Measurements from ENCODE around the gene DIPK1A. TPM values are rescaled to one million over a fixed set of nuclear protein-coding genes. Genes with fewer than 3 reads are reported as not detected.
"Not testable (repeated sequence)": the region's sequence is repeated elsewhere in the genome, so short reads cannot be mapped to it uniquely, and the experiment has no call there.

DIPK1A gene
- total RNA-seq, 2 experiments from 2014 or later, result 11.6 TPM

- Mint-ChIP-seq H3K9me3 (no peaks in the 10 kb centered on the region), H3K27me3 (no peaks in the 10 kb centered on the region), H3K36me3 (peaks cover 4% of the 10 kb centered on the region), H3K4me3 (no peak overlapping the region), H3K27ac (no peak overlapping the region), H3K4me1 (peaks cover 48% of the 10 kb centered on the region)
- DNase-seq (no peak), ATAC-seq (ENCODE audit: low read depth) (no peak)
- POLR2A ChIA-PET, result interaction anchor here (1.0 to 5.9 kb wide), 8 partner anchors 13 to 135 kb away, joined by 3 to 91 read pairs (median 8); partner anchors contain the start of gene DIPK1A
These were observed 32.3 kb upstream of the DIPK1A start for GRCh38 chr1:92993581-92993980.

DNA sequence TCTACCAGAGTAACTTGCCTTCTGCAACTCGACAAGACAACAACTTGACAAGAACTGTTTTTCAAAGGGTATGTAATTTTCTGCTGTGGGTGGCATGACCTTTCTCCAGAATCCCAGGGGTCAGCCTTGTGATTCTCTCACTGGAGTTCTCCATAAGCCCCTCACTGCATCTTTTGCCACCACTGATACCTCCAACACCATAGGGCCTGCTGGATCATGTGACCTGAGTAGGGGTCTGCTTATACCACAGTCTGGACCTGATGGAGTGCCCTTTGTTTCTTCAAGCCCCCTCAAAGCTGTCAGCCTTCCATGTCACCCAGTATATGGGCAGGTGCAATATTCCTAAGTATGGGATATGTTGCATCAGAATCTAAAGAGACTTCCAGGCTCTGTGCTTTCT, 31.6 kb upstream of the DIPK1A start:
- DNase-seq, result no peak

DNA sequence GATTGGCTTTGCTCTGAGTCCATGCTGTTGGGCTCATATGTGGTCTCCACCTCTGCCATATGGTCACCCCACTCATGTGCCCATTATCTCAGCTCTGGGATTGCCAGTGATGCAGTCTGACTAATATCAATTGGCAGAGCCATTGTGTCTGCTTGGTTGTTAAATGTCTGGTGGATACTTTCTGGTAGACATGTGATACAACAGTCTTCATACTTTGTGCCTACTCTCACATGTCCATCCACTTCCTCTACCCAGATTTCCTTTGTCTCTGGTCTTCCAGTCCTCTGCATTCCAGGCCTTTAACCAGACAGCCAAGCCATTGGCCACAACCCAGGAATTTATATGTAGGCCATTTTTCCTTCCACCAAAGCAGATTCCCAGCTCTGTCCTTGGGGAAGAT, 30.8 kb upstream of the DIPK1A start:
- Mint-ChIP-seq H3K4me3 (no peak overlapping the region), H3K9me3 (no peaks in the 10 kb centered on the region)

More for the DNA sequence above, 31.6 kb upstream of the DIPK1A start:
- H3K4me1 Mint-ChIP-seq, result peaks cover 48% of the 10 kb centered on the region
- POLR2A ChIA-PET, result interaction anchor here (0.7 to 5.9 kb wide), 4 partner anchors 12 to 368 kb away, joined by 3 to 91 read pairs (median 14); partner anchors contain the start of gene DIPK1A
- H3K27ac Mint-ChIP-seq, result no peak overlapping the region
- H3K27me3 Mint-ChIP-seq, result no peaks in the 10 kb centered on the region
- no peak overlapping the region for H3K4me3 Mint-ChIP-seq
- peaks cover 4% of the 10 kb centered on the region for H3K36me3 Mint-ChIP-seq
- no peaks in the 10 kb centered on the region for H3K9me3 Mint-ChIP-seq
- ATAC-seq (ENCODE audit: low read depth), result no peak

GRCh38 chr1:92990828-92991227, 29.6 kb upstream of the DIPK1A start:
- Mint-ChIP-seq H3K36me3 (peaks cover 4% of the 10 kb centered on the region), H3K27me3 (no peaks in the 10 kb centered on the region), H3K4me1 (peaks cover 48% of the 10 kb centered on the region), H3K27ac (peak overlapping the region; percentile 87), H3K4me3 (peak overlapping the region; percentile 56), H3K9me3 (no peaks in the 10 kb centered on the region)
- POLR2A ChIA-PET, result interaction anchor here (1.0 to 5.9 kb wide), 4 partner anchors 10 to 29 kb away, joined by 3 to 91 read pairs (median 8); partner anchors contain the start of gene DIPK1A
- DNase-seq (no peak), ATAC-seq (ENCODE audit: low read depth) (peak; percentile 76)

More for the DNA sequence above, 30.8 kb upstream of the DIPK1A start:
- ATAC-seq (ENCODE audit: low read depth) (no peak), DNase-seq (no peak)
- H3K27ac Mint-ChIP-seq, result peak overlapping the region; percentile 28
- H3K27me3 Mint-ChIP-seq, result no peaks in the 10 kb centered on the region
- H3K36me3 Mint-ChIP-seq, result peaks cover 4% of the 10 kb centered on the region
- peaks cover 48% of the 10 kb centered on the region for H3K4me1 Mint-ChIP-seq
- POLR2A ChIA-PET, result interaction anchor here (5.9 kb wide), 1 partner anchor 31 kb away, joined by 91 read pairs; the partner anchor contains the start of gene DIPK1A

GRCh38 chr1:92989936-92990583, 28.8 kb upstream of the DIPK1A start:
- peak overlapping the region; percentile 56 for H3K4me3 Mint-ChIP-seq
- peak overlapping the region; percentile 87 for H3K27ac Mint-ChIP-seq
- H3K9me3 Mint-ChIP-seq, result no peaks in the 10 kb centered on the region
- H3K4me1 Mint-ChIP-seq, result peaks cover 46% of the 10 kb centered on the region
- POLR2A ChIA-PET, result interaction anchor here (1.3 to 5.9 kb wide), 3 partner anchors 9 to 29 kb away, joined by 5 to 91 read pairs (median 11); partner anchors contain the start of gene DIPK1A
- no peaks in the 10 kb centered on the region for H3K27me3 Mint-ChIP-seq
- peaks cover 4% of the 10 kb centered on the region for H3K36me3 Mint-ChIP-seq
- DNase-seq (no peak), ATAC-seq (ENCODE audit: low read depth) (peak; percentile 9)

- peaks cover 40% of the 10 kb centered on the region for H3K4me1 Mint-ChIP-seq
- H3K4me3 Mint-ChIP-seq, result no peak overlapping the region
- H3K27me3 Mint-ChIP-seq, result no peaks in the 10 kb centered on the region
- POLR2A ChIA-PET, result interaction anchor here (1.1 to 5.9 kb wide), 3 partner anchors 10 to 28 kb away, joined by 5 to 91 read pairs (median 7); partner anchors contain the start of gene DIPK1A
- no peaks in the 10 kb centered on the region for H3K9me3 Mint-ChIP-seq
- DNase-seq (no peak), ATAC-seq (ENCODE audit: low read depth) (no peak)
- peak overlapping the region; percentile 63 for H3K27ac Mint-ChIP-seq
- H3K36me3 Mint-ChIP-seq, result peaks cover 6% of the 10 kb centered on the region
These were observed 28.0 kb upstream of the DIPK1A start for GRCh38 chr1:92989253-92989652.

DNA sequence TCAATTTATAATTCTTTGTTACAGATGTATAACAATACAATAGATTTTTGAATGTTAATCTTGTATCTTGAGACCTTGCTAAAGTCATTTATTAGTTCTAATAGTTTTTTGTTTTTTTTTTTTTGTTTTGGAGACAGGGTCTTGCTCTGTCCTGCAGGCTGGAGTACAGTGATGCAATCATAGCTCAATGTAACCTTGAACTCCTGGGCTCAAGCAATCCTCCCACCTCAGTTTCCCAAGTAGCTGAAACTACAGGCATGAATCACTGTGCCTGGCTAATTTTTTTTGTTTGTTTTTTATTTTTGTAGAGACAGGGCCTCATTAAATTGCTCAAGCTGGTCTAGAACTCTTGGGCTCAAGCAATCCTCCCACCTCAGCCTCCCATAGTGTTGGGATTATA, 26.2 kb upstream of the DIPK1A start:
- Mint-ChIP-seq H3K4me3 (no peak overlapping the region), H3K27me3 (no peaks in the 10 kb centered on the region), H3K4me1 (peaks cover 30% of the 10 kb centered on the region), H3K36me3 (peaks cover 8% of the 10 kb centered on the region), H3K9me3 (peaks cover 4% of the 10 kb centered on the region), H3K27ac (no peak overlapping the region)
- ATAC-seq (ENCODE audit: low read depth) (no peak), DNase-seq (no peak)
- POLR2A ChIA-PET, result no interaction called here

DNA sequence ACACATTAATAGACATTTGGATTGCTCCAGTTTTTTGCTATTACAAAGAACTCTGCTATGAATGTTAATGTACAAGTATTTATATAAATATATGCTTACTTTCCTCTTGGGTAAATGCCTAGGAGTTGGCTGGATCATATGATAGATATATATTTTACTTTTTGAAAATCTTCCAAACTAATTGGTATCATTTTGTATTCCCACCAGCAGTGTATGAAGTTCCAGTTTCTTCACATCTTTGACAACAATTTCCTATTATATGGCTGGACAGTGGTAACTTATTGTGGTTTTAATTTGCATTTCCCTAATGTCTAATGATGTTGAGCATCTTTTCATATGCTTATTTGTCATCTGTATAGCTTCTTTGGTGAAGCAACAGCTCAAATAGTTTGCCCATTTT, 23.8 kb upstream of the DIPK1A start:
- no peak overlapping the region for H3K27ac Mint-ChIP-seq
- ATAC-seq (ENCODE audit: low read depth) (no peak), DNase-seq (no peak)
- peaks cover 32% of the 10 kb centered on the region for H3K4me1 Mint-ChIP-seq
- POLR2A ChIA-PET, result interaction anchor here (1.9 kb wide), 1 partner anchor 23 kb away, joined by 7 read pairs; no protein-coding TSS in a partner anchor
- H3K4me3 Mint-ChIP-seq, result no peak overlapping the region
- peaks cover 7% of the 10 kb centered on the region for H3K36me3 Mint-ChIP-seq
- H3K9me3 Mint-ChIP-seq, result peaks cover 4% of the 10 kb centered on the region
- H3K27me3 Mint-ChIP-seq, result no peaks in the 10 kb centered on the region

DNA sequence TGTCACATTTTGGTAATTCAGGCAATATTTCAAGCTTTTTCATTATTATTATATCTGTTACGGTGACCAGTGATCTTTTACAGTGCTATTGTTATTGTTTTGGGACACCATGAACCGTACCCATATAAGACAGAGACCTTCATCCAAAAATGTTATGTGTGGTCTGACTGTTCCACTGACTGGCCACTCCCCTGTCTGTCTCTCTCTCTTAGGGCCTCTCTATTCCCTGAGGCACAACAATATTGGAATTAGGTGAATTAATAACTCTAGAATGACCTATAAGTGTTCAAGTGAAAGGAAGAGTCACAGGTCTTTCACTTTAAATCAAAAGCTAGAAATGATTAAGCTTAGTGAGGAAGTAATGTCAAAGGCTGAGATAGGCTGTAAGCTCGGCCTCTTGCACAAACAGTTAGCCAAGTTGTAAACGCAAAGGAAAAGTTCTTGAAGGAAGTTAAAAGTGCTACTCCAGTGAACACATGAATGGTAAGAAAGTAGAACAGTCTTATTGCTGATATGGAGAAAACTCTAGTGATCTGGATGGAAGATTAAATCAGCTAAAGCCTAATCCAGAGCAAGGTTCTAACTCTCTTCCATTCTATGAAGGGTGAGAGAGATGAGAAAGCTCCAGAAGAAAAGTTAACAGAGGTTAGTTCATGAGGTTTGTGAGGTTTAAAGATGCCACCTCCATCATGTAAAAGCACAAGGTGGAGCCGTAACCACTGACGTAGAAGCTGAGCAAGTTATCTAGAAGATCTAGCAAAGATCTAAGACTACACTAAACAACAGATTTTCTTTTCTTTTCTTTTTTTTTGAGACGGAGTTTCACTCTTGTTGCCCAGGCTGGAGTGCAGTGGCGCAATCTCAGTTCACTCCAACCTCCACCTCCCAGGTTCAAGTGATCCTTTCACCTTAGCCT, 19.7 kb upstream of the DIPK1A start:
- Mint-ChIP-seq H3K27me3 (no peaks in the 10 kb centered on the region), H3K27ac (peak overlapping the region; percentile 97), H3K36me3 (peaks cover 7% of the 10 kb centered on the region), H3K4me3 (peak overlapping the region; percentile 70), H3K4me1 (peaks cover 36% of the 10 kb centered on the region), H3K9me3 (peaks cover 4% of the 10 kb centered on the region)
- peak; percentile 87 for ATAC-seq (ENCODE audit: low read depth)
- POLR2A ChIA-PET, result interaction anchor here (1.0 to 2.4 kb wide), 7 partner anchors 9 to 98 kb away, joined by 6 to 39 read pairs (median 9); partner anchors contain the start of genes DIPK1A and MTF2
- no peak for DNase-seq

DNA sequence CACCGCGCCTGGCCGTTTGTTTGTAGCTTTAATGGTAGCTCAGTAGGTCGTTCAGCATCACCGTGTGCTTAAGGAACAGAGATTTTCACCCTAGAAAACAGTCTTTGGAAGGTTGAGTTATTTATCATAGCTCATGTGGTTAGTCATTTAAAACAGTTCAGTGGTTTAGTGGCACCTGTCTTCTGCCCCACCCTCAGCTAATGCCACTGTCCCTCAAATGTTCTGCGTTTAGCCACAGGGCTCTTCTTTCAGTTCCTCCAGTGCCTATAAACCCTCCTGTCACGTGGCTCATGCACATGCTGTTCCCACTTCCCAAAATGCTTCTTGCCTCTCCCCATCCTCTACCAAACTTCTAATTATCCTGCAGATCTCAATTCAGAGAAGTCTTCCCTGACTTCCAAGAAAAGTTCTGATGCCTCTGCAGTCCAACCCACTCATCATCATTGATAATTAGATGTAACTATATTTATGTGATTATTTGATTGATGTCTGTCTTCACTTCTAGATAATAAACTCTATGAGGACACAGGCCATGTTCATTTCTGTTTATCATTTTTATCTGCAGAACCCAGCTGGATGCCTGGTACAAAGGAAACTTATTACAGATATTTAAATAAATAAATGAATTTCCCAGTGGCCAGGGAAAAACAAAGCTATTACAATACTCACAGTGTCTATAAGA, 14.4 kb upstream of the DIPK1A start:
- Mint-ChIP-seq H3K4me3 (peak overlapping the region; percentile 3), H3K4me1 (peaks cover 44% of the 10 kb centered on the region), H3K27me3 (no peaks in the 10 kb centered on the region), H3K9me3 (no peaks in the 10 kb centered on the region), H3K36me3 (peaks cover 6% of the 10 kb centered on the region), H3K27ac (peak overlapping the region; percentile 55)
- POLR2A ChIA-PET, result interaction anchor here (1.1 to 3.8 kb wide), 3 partner anchors 14 to 18 kb away, joined by 3 to 21 read pairs (median 10); partner anchors contain the start of gene DIPK1A
- ATAC-seq (ENCODE audit: low read depth) (peak; percentile 18), DNase-seq (no peak)

DNA sequence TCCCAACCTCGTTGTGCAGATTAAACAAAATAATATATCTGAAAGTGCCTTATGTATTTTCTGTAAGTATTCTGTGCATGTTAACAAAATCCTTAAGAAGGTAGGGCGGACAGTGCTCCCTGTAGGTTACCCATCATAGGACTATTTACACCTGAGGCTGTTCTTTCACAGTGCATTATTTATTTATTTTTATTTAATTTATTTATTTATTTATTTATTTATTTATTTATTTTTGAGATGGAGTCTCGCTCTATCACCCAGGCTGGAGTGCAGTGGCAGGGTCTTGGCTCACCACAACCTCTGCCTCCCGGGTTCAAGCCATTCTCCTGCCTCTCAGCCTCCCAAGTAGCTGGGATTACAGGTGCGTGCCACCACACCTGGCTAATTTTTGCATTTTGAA, 12.8 kb upstream of the DIPK1A start:
- not testable (repeated sequence) for H3K27ac Mint-ChIP-seq; H3K9me3 Mint-ChIP-seq; DNase-seq; ATAC-seq (ENCODE audit: low read depth); H3K27me3 Mint-ChIP-seq; H3K4me3 Mint-ChIP-seq; H3K36me3 Mint-ChIP-seq
- peaks cover 42% of the 10 kb centered on the region for H3K4me1 Mint-ChIP-seq
- POLR2A ChIA-PET, result interaction anchor here (0.6 to 3.8 kb wide), 3 partner anchors 9 to 12 kb away, joined by 3 to 21 read pairs (median 7); partner anchors contain the start of gene DIPK1A

GRCh38 chr1:92973203-92973897, 12.1 kb upstream of the DIPK1A start:
- Mint-ChIP-seq H3K9me3 (no peaks in the 10 kb centered on the region), H3K36me3 (peaks cover 5% of the 10 kb centered on the region), H3K4me1 (peaks cover 43% of the 10 kb centered on the region), H3K27me3 (no peaks in the 10 kb centered on the region), H3K27ac (peak overlapping the region; percentile 87), H3K4me3 (peak overlapping the region; percentile 25)
- POLR2A ChIA-PET, result interaction anchor here (2.7 to 3.8 kb wide), 2 partner anchors 9 to 12 kb away, joined by 7 to 21 read pairs; partner anchors contain the start of gene DIPK1A
- peak; percentile 39 for ATAC-seq (ENCODE audit: low read depth)
- no peak for DNase-seq

Measured in activated naive CD8-positive, alpha-beta T cell treated with anti-CD3 and anti-CD28 coated beads, Interleukin-2, amount 10 ng/mL, durations not matched to agents 7 days and 5 days (primary cell).